ENCODE data around the gene GUCY2C.

GRCh38 chr12:14589169-14590004 lies 107.0 kb downstream of the GUCY2C start:
- TF ChIP-seq YY1 (IDR thresholded peaks at IDR 0.05; ENCODE audit: insufficient read depth, insufficient read length), result no peak
- no peak for TF ChIP-seq ZNF274 (IDR thresholded peaks at IDR 0.05; ENCODE audit: low read depth, low read length)
